HG03520 (cell line): ENCODE results near the gene RSBN1L.

ENCODE experiments used
- ATAC-seq: cut with Tn5 transposase; IDR thresholded peaks from one replicate; pipeline ENCODE4 v1.9.1; 2021; ENCODE audit warnings: mild to moderate bottlenecking, moderate library complexity; ENCODE audit not compliant: unreplicated experiment

The RSBN1L gene

GRCh38 chr7:77727936-77728701 lies 31.9 kb downstream of the RSBN1L start:
- ATAC-seq = no peak

GRCh38 chr7:77729574-77730348 lies 33.5 kb downstream of the RSBN1L start:
- ATAC-seq = no peak

- ATAC-seq = no peak
These were observed 35.5 kb downstream of the RSBN1L start for GRCh38 chr7:77731716-77732115.

- no peak for ATAC-seq
These were observed 38.6 kb downstream of the RSBN1L start for GRCh38 chr7:77734659-77735421.

- no peak for ATAC-seq
These were observed 39.2 kb downstream of the RSBN1L start for GRCh38 chr7:77735457-77735856.

- ATAC-seq = no peak
These were observed 40.7 kb downstream of the RSBN1L start for GRCh38 chr7:77736991-77737390.

- ATAC-seq = no peak
These were observed 42.1 kb downstream of the RSBN1L start for GRCh38 chr7:77738382-77738781.

- no peak for ATAC-seq
These were observed 42.6 kb downstream of the RSBN1L start for GRCh38 chr7:77738871-77739270.

- ATAC-seq = no peak
These were observed 44.0 kb downstream of the RSBN1L start for GRCh38 chr7:77740257-77740656.

- no peak for ATAC-seq
These were observed 47.3 kb downstream of the RSBN1L start for GRCh38 chr7:77743518-77743917.

GRCh38 chr7:77745746-77746145 lies 49.5 kb downstream of the RSBN1L start:
- ATAC-seq = no peak

GRCh38 chr7:77746164-77746823 lies 50.0 kb downstream of the RSBN1L start:
- ATAC-seq = no peak

- ATAC-seq = no peak
These were observed 50.5 kb downstream of the RSBN1L start for GRCh38 chr7:77746824-77747165.

- no peak for ATAC-seq
These were observed 50.9 kb downstream of the RSBN1L start for GRCh38 chr7:77747178-77747577.

GRCh38 chr7:77747718-77748117 lies 51.5 kb downstream of the RSBN1L start:
- no peak for ATAC-seq

- no peak for ATAC-seq
These were observed 55.8 kb downstream of the RSBN1L start for GRCh38 chr7:77752016-77752415.

GRCh38 chr7:77753173-77753572 lies 56.9 kb downstream of the RSBN1L start:
- ATAC-seq = no peak

- ATAC-seq = peak; percentile 90
These were observed 61.3 kb downstream of the RSBN1L start for GRCh38 chr7:77757589-77757988.

GRCh38 chr7:77759294-77759889 lies 63.1 kb downstream of the RSBN1L start:
- no peak for ATAC-seq

- no peak for ATAC-seq
These were observed 64.7 kb downstream of the RSBN1L start for GRCh38 chr7:77760809-77761453.
